Panc1 (cell line): Measurements from ENCODE around the gene RAB8A. TPM values are rescaled to one million over a fixed set of nuclear protein-coding genes. Genes with fewer than 3 reads are reported as not detected.

Source experiments
- ATAC-seq: fragments of 200-7000 bp; cut with Tn5 transposase; 2 replicates; pipeline ENCODE4 v1.9.1; 2020; ENCODE audit warnings: mild to moderate bottlenecking, moderate library complexity
- BruUV-seq: library from RNA; stranded (reverse); fragments of 400-500 nt; replicated peaks from 2 replicates; lab custom pipeline; 2021; lab: Mats Ljungman, UMichigan
- CTCF ChIA-PET: fragments of 300-600 bp; sonication (Branson Sonifier 250); formaldehyde crosslinking; loops from one replicate; lab custom pipeline; 2022; ENCODE audit warnings: antibody characterized with exemption; lab: Charles Lee
- POLR2A ChIA-PET: fragments of 300-600 bp; sonication (Branson Sonifier 250); formaldehyde crosslinking; loops from one replicate; lab custom pipeline; 2022; ENCODE audit warnings: antibody characterized with exemption; lab: Charles Lee
- DNase-seq: peaks from one replicate; pipeline ENCODE4 v3.0.0-alpha.2; 2010; ENCODE audit warnings: low read depth, low spot score
- H3K27ac ChIP-seq: 2 replicates; pipeline ENCODE4 v1.5.1; 2011; ENCODE audit warnings: mild to moderate bottlenecking, low read length, inconsistent platforms
- H3K27me3 ChIP-seq: fragments of 200-500 bp; sonication (Bioruptor generic); 2 replicates; pipeline ENCODE4 v1.6.0; 2014; ENCODE audit warnings: low read length, inconsistent platforms; ENCODE audit not compliant: control insufficient read depth, insufficient read depth
- H3K36me3 ChIP-seq: fragments of 200-500 bp; sonication (Bioruptor generic); 2 replicates; pipeline ENCODE4 v1.5.1; 2014; ENCODE audit warnings: inconsistent platforms, mild to moderate bottlenecking, low read length, moderate library complexity; ENCODE audit not compliant: control insufficient read depth, insufficient read depth
- H3K4me1 ChIP-seq: 2 replicates; pipeline ENCODE4 v1.5.1; 2011; ENCODE audit warnings: inconsistent platforms, mild to moderate bottlenecking, low read length, moderate library complexity; ENCODE audit not compliant: control insufficient read depth, insufficient read depth
- H3K4me3 ChIP-seq, 2 experiments: 2 replicates each; pipeline ENCODE4 v1.5.1; 2011 to 2012; ENCODE audit warnings: low read depth in 2 of 2, low read length in 2 of 2, mild to moderate bottlenecking in 2 of 2, inconsistent platforms in 1 of 2, moderate library complexity in 1 of 2
- H3K9me3 ChIP-seq: fragments of 200-500 bp; sonication (Bioruptor generic); 2 replicates; pipeline ENCODE4 v1.5.1; 2014; ENCODE audit warnings: low read depth, mild to moderate bottlenecking, inconsistent platforms, low read length, moderate library complexity; ENCODE audit not compliant: control insufficient read depth, insufficient read depth
- CTCF ChIP-seq: fragments of 450-650 bp; IDR thresholded peaks from 2 replicates; pipeline ENCODE4 v1.5.1; 2017; ENCODE audit warnings: mild to moderate bottlenecking
- POLR2AphosphoS5 ChIP-seq: IDR thresholded peaks from 2 replicates; pipeline ENCODE4 v1.6.1; 2012; ENCODE audit warnings: mild to moderate bottlenecking, low read depth, low read length, moderate library complexity
- REST ChIP-seq, 2 experiments: IDR thresholded peaks; 2 replicates each; pipeline ENCODE4 v1.6.1; 2011 to 2012; ENCODE audit warnings: low read depth in 2 of 2, control low read depth in 1 of 2, low read length in 1 of 2, mild to moderate bottlenecking in 1 of 2, moderate library complexity in 1 of 2; ENCODE audit not compliant: insufficient read depth in 1 of 2
- SIN3A ChIP-seq: IDR thresholded peaks from 2 replicates; pipeline ENCODE4 v1.6.1; 2012; ENCODE audit warnings: low read depth, mild to moderate bottlenecking, low read length, moderate library complexity, borderline replicate concordance; ENCODE audit not compliant: insufficient read depth
- TCF7L2 ChIP-seq: IDR thresholded peaks from 2 replicates; pipeline ENCODE4 v1.6.1; 2011; ENCODE audit warnings: mild to moderate bottlenecking, low read depth, low read length, inconsistent platforms
- in situ Hi-C: cut with HindIII; loops from 2 replicates; pipeline ENCODE4 v1.10.0; 2016; ENCODE audit warnings: low sequenced_read_pairs, low pct_unique_long_range_greater_than_20kb
- intact Hi-C: fragments of 100-400 bp; cut with micrococcal nuclease; formaldehyde crosslinking; loops from one replicate; pipeline ENCODE4 v1.10.0; 2022; ENCODE audit not compliant: unreplicated experiment
- total RNA-seq: library from RNA; stranded (reverse); gene quantifications from one replicate; pipeline ENCODE4 v1.2.1, GENCODE V29; 2021; ENCODE audit not compliant: unreplicated experiment

The RAB8A gene
- total RNA-seq, 1 experiment from 2014 or later, result 75.8 TPM

GRCh38 chr19:16116067-16116466 is 4.4 kb downstream of the RAB8A start:
- Histone ChIP-seq H3K9me3 (no peaks in the 10 kb centered on the region), H3K27me3 (no peaks in the 10 kb centered on the region), H3K27ac (no peak overlapping the region), H3K4me1 (peaks cover 5% of the 10 kb centered on the region; the same call in 1 of the 2 replicates), H3K4me3 (no peak overlapping the region), H3K36me3 (no peaks in the 10 kb centered on the region; the same call in 1 of the 2 replicates)
- TF ChIP-seq TCF7L2 (no peak), REST (IDR thresholded peaks at IDR 0.05; ENCODE audit: insufficient read depth in 1 of 2, low read depth in 2 of 2, low read length in 1 of 2) (no peak), SIN3A (no peak), CTCF (no peak)
- POLR2A ChIA-PET, result interaction anchor here (0.6 kb wide), 1 partner anchor 42 kb away, joined by 12 read pairs; no protein-coding TSS in a partner anchor
- CTCF ChIA-PET, result no interaction called here
- DNase-seq (no peak), ATAC-seq (no peak)
- intact Hi-C loops (no loop called here), in situ Hi-C loops (no loop called here)
- BruUV-seq, result no TSS peak

GRCh38 chr19:16117594-16118033 is 5.9 kb downstream of the RAB8A start:
- in situ Hi-C loops, result no loop called here
- H3K4me1 ChIP-seq, result peaks cover 4% of the 10 kb centered on the region; the same call in 1 of the 2 replicates
- no peaks in the 10 kb centered on the region for H3K27me3 ChIP-seq
- intact Hi-C loops, result no loop called here
- no peaks in the 10 kb centered on the region; the same call in none of the 2 replicates for H3K36me3 ChIP-seq
- CTCF ChIA-PET, result no interaction called here
- POLR2A ChIA-PET, result interaction anchor here (0.7 kb wide), 2 partner anchors 8 to 43 kb away, joined by 3 to 8 read pairs; no protein-coding TSS in a partner anchor
- DNase-seq, result no peak
- ATAC-seq, result peak; percentile 56
- no peak overlapping the region for H3K27ac ChIP-seq
- no peak overlapping the region for H3K4me3 ChIP-seq
- TF ChIP-seq REST (IDR thresholded peaks at IDR 0.05; ENCODE audit: insufficient read depth in 1 of 2, low read depth in 2 of 2, low read length in 1 of 2), result no peak
- no peak for TF ChIP-seq CTCF
- TF ChIP-seq SIN3A, result no peak
- no peak for TF ChIP-seq TCF7L2
- no peak for TF ChIP-seq POLR2AphosphoS5
- BruUV-seq, result no TSS peak
- H3K9me3 ChIP-seq, result no peaks in the 10 kb centered on the region
